K562 (cell line): ENCODE results near the gene SENP1. TPM values are rescaled to one million over a fixed set of nuclear protein-coding genes. Genes with fewer than 3 reads are reported as not detected.

Source experiments
- ATAC-seq: fragments of 200-7000 bp; cut with Tn5 transposase; 3 replicates; pipeline ENCODE4 v1.9.1; 2020; ENCODE audit warnings: moderate library complexity
- BruUV-seq: library from RNA; stranded (reverse); fragments of 400-500 nt; replicated peaks from 2 replicates; lab custom pipeline; 2021; lab: Mats Ljungman, UMichigan
- CTCF ChIA-PET: fragments of 300-600 bp; formaldehyde crosslinking; extraction: SDS; loops from one replicate; lab custom pipeline; 2021; ENCODE audit warnings: low intra/inter-chr PET ratio; lab: Yijun Ruan, JAX
- POLR2A ChIA-PET: fragments of 300-600, 350-650 bp; sonication (Branson Sonifier 250); formaldehyde crosslinking; extraction: SDS; loops from one replicate; lab custom pipeline; 2021; ENCODE audit warnings: antibody characterized with exemption, inconsistent platforms; lab: Yijun Ruan, JAX
- DNase-seq, 4 experiments: peaks; one replicate each; pipeline versions ENCODE4 v3.0.0 to v3.0.0-alpha.2; 2011 to 2018; ENCODE audit warnings: low spot score in 3 of 4, mixed read lengths in 3 of 4; ENCODE audit errors: extremely low read depth in 1 of 4
- FAIRE-seq: peaks from 2 replicates; lab custom pipeline; 2011; peaks lifted over from hg19 to GRCh38; lab: Jason Lieb, UNC
- H2AFZ ChIP-seq: 2 replicates; pipeline ENCODE4 v1.6.0; 2011; ENCODE audit warnings: low read depth, low read length, control low read depth, inconsistent platforms
- H3K27ac ChIP-seq: fragments of 200-600 bp; 3 replicates; pipeline ENCODE4 v1.8.0; 2011; ENCODE audit warnings: low read depth, mild to moderate bottlenecking, control low read depth, inconsistent platforms, low read length, moderate library complexity, mixed read lengths; ENCODE audit errors: extremely low read depth
- H3K27me3 ChIP-seq, 2 experiments: fragments of 300-600 bp in 1 of 2; 2 replicates in 1 of 2; 3 replicates in 1 of 2; pipeline versions ENCODE4 v1.6.0 to v1.8.0; 2011; ENCODE audit warnings: inconsistent platforms in 2 of 2, low read length in 2 of 2, mild to moderate bottlenecking in 1 of 2, mixed read lengths in 1 of 2, moderate library complexity in 1 of 2; ENCODE audit not compliant: control insufficient read depth in 2 of 2, insufficient read depth in 2 of 2
- H3K36me3 ChIP-seq: fragments of 300-600 bp; 3 replicates; pipeline ENCODE4 v1.8.0; 2011; ENCODE audit warnings: mild to moderate bottlenecking, low read length, inconsistent platforms; ENCODE audit not compliant: control insufficient read depth, insufficient read depth
- H3K4me1 ChIP-seq, 2 experiments: fragments of 200-600 bp in 1 of 2; replicated peaks in 1 of 2; 2 replicates in 1 of 2; 3 replicates in 1 of 2; pipeline versions ENCODE4 v1.5.1 to v1.8.0; 2011; ENCODE audit warnings: inconsistent platforms in 2 of 2, low read length in 2 of 2, mild to moderate bottlenecking in 1 of 2, mixed read lengths in 1 of 2, moderate library complexity in 1 of 2; ENCODE audit not compliant: control insufficient read depth in 2 of 2, insufficient read depth in 2 of 2
- H3K4me2 ChIP-seq: 2 replicates; pipeline ENCODE4 v1.6.1; 2011; ENCODE audit warnings: low read length, control low read depth, inconsistent platforms, mixed read lengths; ENCODE audit not compliant: insufficient read depth
- H3K4me3 ChIP-seq: fragments of 200-600 bp; sonication (generic), shearing (Covaris generic); 2 replicates; pipeline ENCODE4 v1.5.1; 2016; ENCODE audit warnings: control low read depth, inconsistent platforms
- H3K79me2 ChIP-seq: fragments of 200-600 bp; 3 replicates; pipeline ENCODE4 v1.8.0; 2011; ENCODE audit warnings: low read length, inconsistent platforms; ENCODE audit not compliant: control insufficient read depth, insufficient read depth
- H3K9ac ChIP-seq, 2 experiments: 2 replicates each; pipeline versions ENCODE4 v1.6.0 to v1.6.1; 2011; ENCODE audit warnings: low read depth in 2 of 2, low read length in 2 of 2, control low read depth in 1 of 2, inconsistent platforms in 1 of 2, mild to moderate bottlenecking in 1 of 2, mixed read lengths in 1 of 2; ENCODE audit not compliant: insufficient read depth in 1 of 2
- H3K9me1 ChIP-seq: one replicate; pipeline ENCODE4 v1.6.0; 2011; ENCODE audit warnings: inconsistent platforms, mild to moderate bottlenecking, low read length, moderate library complexity; ENCODE audit not compliant: control insufficient read depth, insufficient read depth
- H3K9me3 ChIP-seq: replicated peaks from 2 replicates; pipeline ENCODE4 v1.5.1; 2011; ENCODE audit warnings: low read depth, low read length, inconsistent platforms; ENCODE audit not compliant: control insufficient read depth, insufficient read depth
- H4K20me1 ChIP-seq: replicated peaks from 2 replicates; pipeline ENCODE4 v1.6.1; 2011; ENCODE audit warnings: low read length, inconsistent platforms, mixed read lengths; ENCODE audit not compliant: control insufficient read depth, insufficient read depth
- BCL6 ChIP-seq: fragments of 250-450 bp; sonication (Bioruptor Pico); IDR thresholded peaks from 2 replicates; pipeline ENCODE4 v1.4.0; 2020
- FOXA1 ChIP-seq: fragments of 450-650 bp; IDR thresholded peaks from 2 replicates; pipeline ENCODE4 v1.6.1; 2016; ENCODE audit warnings: mild to moderate bottlenecking, borderline replicate concordance
- FOXA3 ChIP-seq, 2 experiments: fragments of 450-650 bp in 1 of 2; sonication (generic) in 1 of 2; formaldehyde crosslinking; IDR thresholded peaks in 1 of 2; conservative IDR thresholded peaks in 1 of 2; 2 replicates each; pipeline versions ENCODE4 v1.4.0 to v1.8.0; 2020 to 2022; ENCODE audit warnings: mild to moderate bottlenecking in 2 of 2, missing genetic modification reagents in 1 of 2
- KAT7 ChIP-seq: sonication (generic); formaldehyde crosslinking; IDR thresholded peaks from 2 replicates; pipeline ENCODE4 v1.8.0; 2022; ENCODE audit warnings: missing genetic modification reagents, mild to moderate bottlenecking, borderline replicate concordance
- NFRKB ChIP-seq: fragments of 450-650 bp; IDR thresholded peaks from 2 replicates; pipeline ENCODE4 v1.6.1; 2016; ENCODE audit warnings: low read depth
- SLC30A9 ChIP-seq: fragments of 250-450 bp; sonication (Bioruptor Pico); IDR thresholded peaks from 2 replicates; pipeline ENCODE4 v1.8.0; 2022; ENCODE audit warnings: mild to moderate bottlenecking, moderate library complexity
- ZNF263 ChIP-seq: sonication (generic); formaldehyde crosslinking; IDR thresholded peaks from 2 replicates; pipeline ENCODE4 v1.8.0; 2022; ENCODE audit warnings: mild to moderate bottlenecking, missing genetic modification reagents, borderline replicate concordance
- WGBS: fragments of 100-300 bp; shearing (Covaris generic); methylation state at CpG from one replicate; pipeline ENCODE4 v1.1.6; 2016; ENCODE audit warnings: low coverage, mixed read lengths; ENCODE audit not compliant: insufficient coverage; ENCODE audit errors: missing lambda C conversion rate; 5-methylcytosine and 5-hydroxymethylcytosine counted together
- in situ Hi-C: fragments of 300-500 bp; cut with MboI; formaldehyde crosslinking; loops from 4 replicates; pipeline ENCODE4 v1.15.0; 2018; ENCODE audit warnings: inconsistent platforms, mixed read lengths
- intact Hi-C: fragments of 100-400 bp; cut with micrococcal nuclease; formaldehyde crosslinking; loops from 2 replicates; pipeline ENCODE4 v1.14.2; 2022
- polyA plus RNA-seq, 8 experiments: library from polyadenylated mRNA; depleted of rRNA in 4 of 8; stranded (reverse) in 5 of 8; unstranded in 3 of 8; fragments of >200 nt; fragmentation: Nextera tagmentation in 2 of 8; fragmentation: Illumina TruSeq in 1 of 8; extraction: Ambion mirVana in 2 of 8; extraction: Trizol in 1 of 8; gene quantifications; 2 replicates each; pipeline versions ENCODE4 v1.2.1 to v1.2.3, GENCODE V29; 2011 to 2014; ENCODE audit warnings: inconsistent platforms in 1 of 8, missing spikeins in 1 of 8
- total RNA-seq, 7 experiments: library from RNA; depleted of rRNA in 6 of 7; stranded (reverse); fragments of >200 nt in 6 of 7; fragmentation: Illumina TruSeq in 2 of 7; extraction: Trizol in 2 of 7; gene quantifications; 2 replicates each; pipeline versions ENCODE4 v1.2.1 to v1.2.3, GENCODE V29; 2011 to 2021; ENCODE audit warnings: low replicate concordance in 1 of 7
- TF ChIP-seq, protein P1 (sequence below), 2 experiments: fragments of 450-650 bp in 1 of 2; IDR thresholded peaks; 2 replicates each; pipeline ENCODE4 v1.6.1; 2011 to 2017; ENCODE audit warnings: low read depth in 2 of 2, antibody characterized with exemption in 1 of 2, borderline replicate concordance in 1 of 2, low read length in 1 of 2, mild to moderate bottlenecking in 1 of 2, mixed read lengths in 1 of 2; ENCODE audit not compliant: control insufficient read depth in 1 of 2

SENP1 gene
- total and polyA plus RNA-seq, 9 of the 15 experiments (the other 6 are each of a cell fraction or from before 2014, with no cell fraction given): 15.5 to 59.0 (median 36.3) TPM

DNA sequence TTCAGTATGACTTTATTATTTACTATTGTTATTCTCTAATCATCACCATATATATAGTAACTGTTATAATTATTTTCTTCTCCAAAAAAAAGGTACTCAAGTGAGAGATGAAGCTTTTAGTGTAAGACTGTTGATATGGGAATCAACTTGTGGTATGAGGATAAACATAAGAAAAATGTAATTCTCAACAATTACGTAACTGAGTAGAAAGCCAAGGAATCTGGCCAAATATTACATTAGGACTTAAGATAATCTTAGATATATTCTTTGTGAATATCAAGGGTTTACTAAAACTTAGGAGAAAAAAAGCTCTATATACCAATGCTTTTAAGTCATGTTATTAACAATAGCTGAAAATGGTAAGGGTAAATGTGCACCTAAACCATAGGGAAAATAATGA, 13.3 kb downstream of the SENP1 start:
- ATAC-seq: no peak
- Histone ChIP-seq H2AFZ (no peak overlapping the region), H3K4me1 (no peaks in the 10 kb centered on the region), H4K20me1 (no peaks in the 10 kb centered on the region), H3K27ac (no peak overlapping the region), H3K9me3 (no peaks in the 10 kb centered on the region), H3K27me3 (no peaks in the 10 kb centered on the region), H3K4me3 (no peak overlapping the region), H3K79me2 (0 out of 3 replicates have a peak, but pooled peaks cover 3% of the 10 kb centered on the region), H3K36me3 (peaks cover 79% of the 10 kb centered on the region), H3K9ac (no peak overlapping the region), H3K9me1 (no peaks in the 10 kb centered on the region), H3K4me2 (no peak overlapping the region)
- no TSS peak for BruUV-seq
- DNase-seq: no peak
- in situ Hi-C loops (no loop called here), intact Hi-C loops (no loop called here)
- FAIRE-seq: no peak
- TF ChIP-seq SLC30A9 (CRISPR knock-in tag) (no peak), FOXA1 (no peak), KAT7 (CRISPR knock-in tag) (no peak), NFRKB (no peak), FOXA3 (CRISPR knock-in tag; conservative IDR thresholded peaks at IDR 0.05 in 1 of 2, IDR thresholded peaks at IDR 0.05 in 1 of 2) (no peak), BCL6 (no peak), ZNF263 (CRISPR knock-in tag) (no peak)
- TF ChIP-seq, protein P1, sequence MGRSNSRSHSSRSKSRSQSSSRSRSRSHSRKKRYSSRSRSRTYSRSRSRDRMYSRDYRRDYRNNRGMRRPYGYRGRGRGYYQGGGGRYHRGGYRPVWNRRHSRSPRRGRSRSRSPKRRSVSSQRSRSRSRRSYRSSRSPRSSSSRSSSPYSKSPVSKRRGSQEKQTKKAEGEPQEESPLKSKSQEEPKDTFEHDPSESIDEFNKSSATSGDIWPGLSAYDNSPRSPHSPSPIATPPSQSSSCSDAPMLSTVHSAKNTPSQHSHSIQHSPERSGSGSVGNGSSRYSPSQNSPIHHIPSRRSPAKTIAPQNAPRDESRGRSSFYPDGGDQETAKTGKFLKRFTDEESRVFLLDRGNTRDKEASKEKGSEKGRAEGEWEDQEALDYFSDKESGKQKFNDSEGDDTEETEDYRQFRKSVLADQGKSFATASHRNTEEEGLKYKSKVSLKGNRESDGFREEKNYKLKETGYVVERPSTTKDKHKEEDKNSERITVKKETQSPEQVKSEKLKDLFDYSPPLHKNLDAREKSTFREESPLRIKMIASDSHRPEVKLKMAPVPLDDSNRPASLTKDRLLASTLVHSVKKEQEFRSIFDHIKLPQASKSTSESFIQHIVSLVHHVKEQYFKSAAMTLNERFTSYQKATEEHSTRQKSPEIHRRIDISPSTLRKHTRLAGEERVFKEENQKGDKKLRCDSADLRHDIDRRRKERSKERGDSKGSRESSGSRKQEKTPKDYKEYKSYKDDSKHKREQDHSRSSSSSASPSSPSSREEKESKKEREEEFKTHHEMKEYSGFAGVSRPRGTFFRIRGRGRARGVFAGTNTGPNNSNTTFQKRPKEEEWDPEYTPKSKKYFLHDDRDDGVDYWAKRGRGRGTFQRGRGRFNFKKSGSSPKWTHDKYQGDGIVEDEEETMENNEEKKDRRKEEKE (IDR thresholded peaks at IDR 0.05; ENCODE audit: borderline replicate concordance in 1 of 2, control insufficient read depth in 1 of 2, low read depth in 2 of 2, low read length in 1 of 2): no peak
- CTCF ChIA-PET: no interaction called here
- WGBS: 94% methylated on average over 1 of the region's 1 CpG
- POLR2A ChIA-PET: interaction anchor here (0.6 to 1.0 kb wide), 2 partner anchors 9 to 13 kb away, joined by 3 to 4 read pairs; partner anchors contain the start of gene SENP1
